ENCODE data around the gene KATNB1. TPM values are rescaled to one million over a fixed set of nuclear protein-coding genes. Genes with fewer than 3 reads are reported as not detected.

Gene KATNB1
- total and polyA plus RNA-seq, 12 donors = 9.0 to 15.1 (median 11.0) TPM

GRCh38 chr16:57805176-57805575, 69.6 kb downstream of the KATNB1 start:
- no peak for DNase-seq
- intact Hi-C loops (cut with DNase I) = no loop called here
- Histone ChIP-seq H3K36me3 (no peaks in the 10 kb centered on the region), H3K27ac (peak overlapping the region in 8 of 10 donors; percentile 12 to 99 (median 98)), H3K4me1 (peaks cover 20 to 76% (median 60%) of the 10 kb centered on the region in 9 donors), H3K4me3 (no peak overlapping the region), H3K9me3 (no peaks in the 10 kb centered on the region), H3K27me3 (peaks cover 0 to 9% (median 0%) of the 10 kb centered on the region in 7 donors)
- WGBS, 2 donors = 68% methylated on average over 6 of the region's 6 CpGs
- TF ChIP-seq CTCF (IDR thresholded peaks at IDR 0.05) = no peak
- ATAC-seq = no peak

Small RNA genes lying within 50 kb of the gene (microRNA-seq; reads per million reads assigned to microRNA genes)
- 0 reads per million in 2 donors for gene MIR6772

Other genes starting within 250 kb of the KATNB1 start
- gene DOK4, start 249.3 kb upstream of the KATNB1 start, total RNA-seq = 10 to 100 TPM in 2 of 10 donors, 1 to 10 TPM in 8; 3.6 to 10.7 (median 8.0) TPM
- 1 to 10 TPM; 5.9 to 9.1 TPM for gene DOK4, start 249.3 kb upstream of the KATNB1 start, polyA plus RNA-seq
- gene CCDC102A, start 199.2 kb upstream of the KATNB1 start, total RNA-seq = 10 to 100 TPM in 1 of 10 donors, 1 to 10 TPM in 9; 3.1 to 10.2 (median 5.1) TPM
- 1 to 10 TPM; 3.7 to 5.9 TPM for gene CCDC102A, start 199.2 kb upstream of the KATNB1 start, polyA plus RNA-seq
- gene ADGRG5, start 193.1 kb upstream of the KATNB1 start, total RNA-seq = under 1 TPM in 5 of 10 donors, not detected in 5; 0.12 to 0.69 (median 0.61) TPM
- gene ADGRG5, start 193.1 kb upstream of the KATNB1 start, polyA plus RNA-seq = under 1 TPM in 1 of 2 donors, not detected in 1; 0.03 TPM
- gene ADGRG1, start 107.1 kb upstream of the KATNB1 start, total RNA-seq = 10 to 100 TPM; 11.1 to 46.3 (median 18.5) TPM
- gene ADGRG1, start 107.1 kb upstream of the KATNB1 start, polyA plus RNA-seq = 10 to 100 TPM; 19.2 to 27.7 TPM
- 1 to 10 TPM in 2 of 10 donors, under 1 TPM in 6, not detected in 2; 0.29 to 2.4 (median 0.65) TPM for gene ADGRG3, start 67.5 kb upstream of the KATNB1 start, total RNA-seq
- gene ADGRG3, start 67.5 kb upstream of the KATNB1 start, polyA plus RNA-seq = under 1 TPM; 0.22 to 0.57 TPM
- under 1 TPM in 1 of 10 donors, not detected in 9; 0.09 TPM for gene DRC7, start 41.0 kb upstream of the KATNB1 start, total RNA-seq
- not detected for gene DRC7, start 41.0 kb upstream of the KATNB1 start, polyA plus RNA-seq
- gene KIFC3, start 66.7 kb downstream of the KATNB1 start, total RNA-seq = 10 to 100 TPM; 42.5 to 91.4 (median 63.5) TPM
- gene KIFC3, start 66.7 kb downstream of the KATNB1 start, polyA plus RNA-seq = 10 to 100 TPM; 47.4 to 97.4 TPM
- gene CNGB1, start 235.4 kb downstream of the KATNB1 start, total RNA-seq = not detected
- not detected for gene CNGB1, start 235.4 kb downstream of the KATNB1 start, polyA plus RNA-seq